GM12878 (cell line): Measurements from ENCODE around the gene PDSS2. TPM values are rescaled to one million over a fixed set of nuclear protein-coding genes. Genes with fewer than 3 reads are reported as not detected.
A peak's percentile ranks its signal among the peaks of the same experiment; 100 is the strongest.

Experiments used
- BACH1 ChIP-seq: fragments of 450-650 bp; IDR thresholded peaks from 2 replicates; pipeline ENCODE4 v1.6.1; 2017; ENCODE audit warnings: mild to moderate bottlenecking, borderline replicate concordance
- CREM ChIP-seq: IDR thresholded peaks from 2 replicates; pipeline ENCODE4 v1.6.1; 2014; ENCODE audit warnings: antibody characterized with exemption, low read depth
- FOS ChIP-seq: IDR thresholded peaks from 3 replicates; pipeline ENCODE4 v1.6.1; 2011; ENCODE audit warnings: borderline replicate concordance; ENCODE audit not compliant: insufficient read length; ENCODE audit errors: extremely low read depth
- FOXK2 ChIP-seq: fragments of 450-650 bp; IDR thresholded peaks from 2 replicates; pipeline ENCODE4 v1.6.1; 2017; ENCODE audit warnings: mild to moderate bottlenecking, moderate library complexity
- HDAC2 ChIP-seq: fragments of 200-600 bp; sonication (generic); IDR thresholded peaks from 2 replicates; pipeline ENCODE4 v1.6.1; 2017
- HDGF ChIP-seq: fragments of 450-650 bp; IDR thresholded peaks from 2 replicates; pipeline ENCODE4 v1.6.1; 2016; ENCODE audit warnings: antibody characterized with exemption
- MTA3 ChIP-seq: IDR thresholded peaks from 2 replicates; pipeline ENCODE4 v1.6.1; 2012; ENCODE audit warnings: low read length, inconsistent platforms, borderline replicate concordance
- PAX8 ChIP-seq: fragments of 450-650 bp; IDR thresholded peaks from 2 replicates; pipeline ENCODE4 v1.6.1; 2017; ENCODE audit warnings: mild to moderate bottlenecking, moderate library complexity
- POLR2AphosphoS2 ChIP-seq: IDR thresholded peaks from 2 replicates; pipeline ENCODE4 v1.6.1; 2011; ENCODE audit warnings: low read depth, mild to moderate bottlenecking, low read length, improper control_type of control experiment, moderate library complexity
- POU2F2 ChIP-seq: IDR thresholded peaks from 3 replicates; pipeline ENCODE4 v1.6.1; 2011; ENCODE audit warnings: low read depth, mild to moderate bottlenecking, low read length, borderline replicate concordance
- STAT1 ChIP-seq: fragments of 450-650 bp; conservative IDR thresholded peaks from 2 replicates; pipeline ENCODE4 v1.6.1; 2014; ENCODE audit warnings: antibody characterized with exemption, mild to moderate bottlenecking
- USF1 ChIP-seq: IDR thresholded peaks from 2 replicates; pipeline ENCODE4 v1.6.1; 2011; ENCODE audit warnings: borderline replicate concordance, low read depth, mild to moderate bottlenecking, moderate library complexity, mixed read lengths, low read length; ENCODE audit not compliant: insufficient read depth; ENCODE audit errors: extremely low read length
- YY1 ChIP-seq: IDR thresholded peaks from 2 replicates; pipeline ENCODE4 v1.6.1; 2011; ENCODE audit warnings: low read depth, mild to moderate bottlenecking, low read length
- ZBTB4 ChIP-seq: fragments of 450-650 bp; formaldehyde crosslinking; IDR thresholded peaks from 2 replicates; pipeline ENCODE4 v1.4.0; 2022; ENCODE audit warnings: mild to moderate bottlenecking, moderate library complexity
- polyA plus RNA-seq, 11 experiments: library from polyadenylated mRNA; depleted of rRNA in 4 of 11; unstranded in 6 of 11; stranded (reverse) in 5 of 11; fragments of >200 nt; fragmentation: Nextera tagmentation in 4 of 11; fragmentation: Illumina TruSeq in 1 of 11; extraction: Ambion mirVana in 4 of 11; extraction: Trizol in 1 of 11; gene quantifications; 1 replicate in 1 of 11; 2 replicates in 10 of 11; pipeline versions ENCODE4 v1.2.1 to v1.2.3, GENCODE V29; 2011 to 2016; ENCODE audit warnings: inconsistent platforms in 2 of 11, missing spikeins in 2 of 11, low read depth in 1 of 11
- total RNA-seq, 4 experiments: library from RNA; depleted of rRNA in 3 of 4; stranded (reverse); fragments of >200 nt in 3 of 4; fragmentation: Illumina TruSeq in 1 of 4; extraction: Trizol in 1 of 4; gene quantifications; 2 replicates each; pipeline versions ENCODE4 v1.2.1 to v1.2.3, GENCODE V29; 2013 to 2021
- TF ChIP-seq, protein P1 (sequence below): fragments of 450-650 bp; IDR thresholded peaks from 2 replicates; pipeline ENCODE4 v1.6.1; 2017; ENCODE audit warnings: mild to moderate bottlenecking
- TF ChIP-seq, protein P2 (sequence below): fragments of 450-650 bp; IDR thresholded peaks from 2 replicates; pipeline ENCODE4 v1.6.1; 2014; ENCODE audit warnings: mild to moderate bottlenecking
- TF ChIP-seq, protein P3 (sequence below): IDR thresholded peaks from 2 replicates; pipeline ENCODE4 v1.6.1; 2012; ENCODE audit warnings: low read depth, low read length, improper control_type of control experiment
- TF ChIP-seq, protein P4 (sequence below): IDR thresholded peaks from 2 replicates; pipeline ENCODE4 v1.6.1; 2012; ENCODE audit warnings: mild to moderate bottlenecking, low read depth, low read length

Gene PDSS2
- total and polyA plus RNA-seq, 10 of the 15 experiments (the other 5 are each of a cell fraction or from before 2014, with no cell fraction given) = 7.7 to 15.5 (median 9.6) TPM

DNA sequence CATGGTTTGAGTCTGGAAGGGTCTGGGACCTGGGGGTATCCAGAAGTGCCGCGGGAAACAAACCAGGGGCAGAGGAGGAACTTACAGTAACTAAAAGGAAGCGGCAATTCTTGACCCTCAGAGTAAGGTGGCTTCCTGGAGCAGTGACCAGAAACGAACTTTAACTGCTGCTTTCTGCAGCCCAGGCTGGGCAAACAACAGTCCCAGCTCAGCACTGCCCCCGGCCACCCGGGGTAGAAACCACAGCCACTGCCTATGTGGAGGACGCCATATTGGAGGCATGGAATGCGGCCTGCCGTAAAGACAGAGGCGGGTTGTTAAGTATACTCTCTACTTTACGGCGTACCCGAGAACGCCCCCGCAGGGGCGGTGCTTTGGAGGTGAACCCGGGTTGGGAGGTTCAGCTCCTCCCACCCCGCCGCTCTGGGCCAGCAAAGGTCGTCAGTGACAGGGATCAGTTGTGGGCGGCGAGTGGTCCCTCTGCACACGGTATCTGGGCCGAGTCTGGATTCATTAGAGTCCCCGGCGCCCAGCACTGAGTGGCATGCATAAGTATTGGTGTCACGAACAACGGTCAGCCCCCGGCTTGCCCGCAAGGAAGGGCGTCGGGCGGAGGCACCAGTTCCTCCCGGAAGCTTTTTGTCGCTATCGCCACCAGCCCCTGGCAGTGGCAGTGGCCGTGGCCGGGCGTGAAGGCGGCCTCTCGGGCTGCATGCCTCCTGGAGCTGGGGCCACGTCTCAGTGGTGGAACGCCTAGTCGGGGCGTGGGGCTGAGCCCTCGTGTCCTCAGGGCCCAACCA lies at the start of gene PDSS2 (continued):
- TF ChIP-seq USF1 = no peak
- peak; percentile 65; the same call in 1 of the 2 replicates for TF ChIP-seq MTA3
- TF ChIP-seq, protein P1, sequence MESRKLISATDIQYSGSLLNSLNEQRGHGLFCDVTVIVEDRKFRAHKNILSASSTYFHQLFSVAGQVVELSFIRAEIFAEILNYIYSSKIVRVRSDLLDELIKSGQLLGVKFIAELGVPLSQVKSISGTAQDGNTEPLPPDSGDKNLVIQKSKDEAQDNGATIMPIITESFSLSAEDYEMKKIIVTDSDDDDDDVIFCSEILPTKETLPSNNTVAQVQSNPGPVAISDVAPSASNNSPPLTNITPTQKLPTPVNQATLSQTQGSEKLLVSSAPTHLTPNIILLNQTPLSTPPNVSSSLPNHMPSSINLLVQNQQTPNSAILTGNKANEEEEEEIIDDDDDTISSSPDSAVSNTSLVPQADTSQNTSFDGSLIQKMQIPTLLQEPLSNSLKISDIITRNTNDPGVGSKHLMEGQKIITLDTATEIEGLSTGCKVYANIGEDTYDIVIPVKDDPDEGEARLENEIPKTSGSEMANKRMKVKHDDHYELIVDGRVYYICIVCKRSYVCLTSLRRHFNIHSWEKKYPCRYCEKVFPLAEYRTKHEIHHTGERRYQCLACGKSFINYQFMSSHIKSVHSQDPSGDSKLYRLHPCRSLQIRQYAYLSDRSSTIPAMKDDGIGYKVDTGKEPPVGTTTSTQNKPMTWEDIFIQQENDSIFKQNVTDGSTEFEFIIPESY = no peak
- no peak for TF ChIP-seq FOS
- no peak for TF ChIP-seq HDAC2
- TF ChIP-seq HDGF = no peak
- TF ChIP-seq PAX8 = no peak
- TF ChIP-seq CREM = no peak; the same call in 1 of the 2 replicates
- TF ChIP-seq BACH1 = peak; percentile 39; the same call in 1 of the 2 replicates
- TF ChIP-seq YY1 = peak; percentile 98
- no peak for TF ChIP-seq ZBTB4 (CRISPR knock-in tag)
- TF ChIP-seq, protein P2, sequence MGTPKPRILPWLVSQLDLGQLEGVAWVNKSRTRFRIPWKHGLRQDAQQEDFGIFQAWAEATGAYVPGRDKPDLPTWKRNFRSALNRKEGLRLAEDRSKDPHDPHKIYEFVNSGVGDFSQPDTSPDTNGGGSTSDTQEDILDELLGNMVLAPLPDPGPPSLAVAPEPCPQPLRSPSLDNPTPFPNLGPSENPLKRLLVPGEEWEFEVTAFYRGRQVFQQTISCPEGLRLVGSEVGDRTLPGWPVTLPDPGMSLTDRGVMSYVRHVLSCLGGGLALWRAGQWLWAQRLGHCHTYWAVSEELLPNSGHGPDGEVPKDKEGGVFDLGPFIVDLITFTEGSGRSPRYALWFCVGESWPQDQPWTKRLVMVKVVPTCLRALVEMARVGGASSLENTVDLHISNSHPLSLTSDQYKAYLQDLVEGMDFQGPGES = no peak
- TF ChIP-seq, protein P3, sequence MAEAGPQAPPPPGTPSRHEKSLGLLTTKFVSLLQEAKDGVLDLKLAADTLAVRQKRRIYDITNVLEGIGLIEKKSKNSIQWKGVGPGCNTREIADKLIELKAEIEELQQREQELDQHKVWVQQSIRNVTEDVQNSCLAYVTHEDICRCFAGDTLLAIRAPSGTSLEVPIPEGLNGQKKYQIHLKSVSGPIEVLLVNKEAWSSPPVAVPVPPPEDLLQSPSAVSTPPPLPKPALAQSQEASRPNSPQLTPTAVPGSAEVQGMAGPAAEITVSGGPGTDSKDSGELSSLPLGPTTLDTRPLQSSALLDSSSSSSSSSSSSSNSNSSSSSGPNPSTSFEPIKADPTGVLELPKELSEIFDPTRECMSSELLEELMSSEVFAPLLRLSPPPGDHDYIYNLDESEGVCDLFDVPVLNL = no peak
- TF ChIP-seq, protein P4, sequence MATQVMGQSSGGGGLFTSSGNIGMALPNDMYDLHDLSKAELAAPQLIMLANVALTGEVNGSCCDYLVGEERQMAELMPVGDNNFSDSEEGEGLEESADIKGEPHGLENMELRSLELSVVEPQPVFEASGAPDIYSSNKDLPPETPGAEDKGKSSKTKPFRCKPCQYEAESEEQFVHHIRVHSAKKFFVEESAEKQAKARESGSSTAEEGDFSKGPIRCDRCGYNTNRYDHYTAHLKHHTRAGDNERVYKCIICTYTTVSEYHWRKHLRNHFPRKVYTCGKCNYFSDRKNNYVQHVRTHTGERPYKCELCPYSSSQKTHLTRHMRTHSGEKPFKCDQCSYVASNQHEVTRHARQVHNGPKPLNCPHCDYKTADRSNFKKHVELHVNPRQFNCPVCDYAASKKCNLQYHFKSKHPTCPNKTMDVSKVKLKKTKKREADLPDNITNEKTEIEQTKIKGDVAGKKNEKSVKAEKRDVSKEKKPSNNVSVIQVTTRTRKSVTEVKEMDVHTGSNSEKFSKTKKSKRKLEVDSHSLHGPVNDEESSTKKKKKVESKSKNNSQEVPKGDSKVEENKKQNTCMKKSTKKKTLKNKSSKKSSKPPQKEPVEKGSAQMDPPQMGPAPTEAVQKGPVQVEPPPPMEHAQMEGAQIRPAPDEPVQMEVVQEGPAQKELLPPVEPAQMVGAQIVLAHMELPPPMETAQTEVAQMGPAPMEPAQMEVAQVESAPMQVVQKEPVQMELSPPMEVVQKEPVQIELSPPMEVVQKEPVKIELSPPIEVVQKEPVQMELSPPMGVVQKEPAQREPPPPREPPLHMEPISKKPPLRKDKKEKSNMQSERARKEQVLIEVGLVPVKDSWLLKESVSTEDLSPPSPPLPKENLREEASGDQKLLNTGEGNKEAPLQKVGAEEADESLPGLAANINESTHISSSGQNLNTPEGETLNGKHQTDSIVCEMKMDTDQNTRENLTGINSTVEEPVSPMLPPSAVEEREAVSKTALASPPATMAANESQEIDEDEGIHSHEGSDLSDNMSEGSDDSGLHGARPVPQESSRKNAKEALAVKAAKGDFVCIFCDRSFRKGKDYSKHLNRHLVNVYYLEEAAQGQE = no peak
- peak; percentile 83 for TF ChIP-seq POLR2AphosphoS2
- 0 out of 2 replicates have a peak, but pooled peaks have one; percentile 42 for TF ChIP-seq STAT1
- peak; percentile 44; the same call in 2 of the 3 replicates for TF ChIP-seq POU2F2
- TF ChIP-seq FOXK2 = no peak
